ENCODE measurements around the gene GGA1.

The GGA1 gene

GRCh38 chr22:37562049-37562875 is 46.4 kb upstream of the GGA1 start:
- peak overlapping the region; percentile 92 for H3K56ac ChIP-seq (ENCODE audit: low read length)
- H2AK5ac ChIP-seq (ENCODE audit: low read length): peak overlapping the region; percentile 25
- H3K36me3 ChIP-seq (ENCODE audit: control insufficient read depth, insufficient read depth, low read length): peaks cover 6% of the 10 kb centered on the region
- peaks cover 16% of the 10 kb centered on the region for H3K4me1 ChIP-seq (ENCODE audit: control insufficient read depth, low read depth, low read length)
- H3K4ac ChIP-seq (ENCODE audit: low read depth, low read length): peak overlapping the region; percentile 94
- no peak overlapping the region for H4K8ac ChIP-seq (ENCODE audit: low read depth, low read length)
- peak overlapping the region; percentile 10 for H2BK120ac ChIP-seq (ENCODE audit: low read depth, low read length)
- peak overlapping the region; percentile 93 for H3K9ac ChIP-seq (ENCODE audit: low read length)
- no peak overlapping the region for H2BK5ac ChIP-seq (ENCODE audit: low read length)
- no peak overlapping the region for H2BK15ac ChIP-seq (replicated peaks; ENCODE audit: low read depth)
- whole genome bisulfite sequencing (ENCODE audit: extremely low coverage, insufficient coverage, low lambda C conversion rate): no CpG with 5 or more reads among the region's 14 CpGs
- no peak for DNase-seq
- peaks cover 40% of the 10 kb centered on the region for H3K79me2 ChIP-seq (ENCODE audit: control insufficient read depth, insufficient read depth, low read length)
- H3K27me3 ChIP-seq (ENCODE audit: insufficient read depth, low read length, poor library complexity): no peaks in the 10 kb centered on the region
- peak overlapping the region; percentile 61 for H3K4me2 ChIP-seq (ENCODE audit: low read length)
- no peak overlapping the region for H3K23ac ChIP-seq (ENCODE audit: low read length)
- H3K4me3 ChIP-seq (ENCODE audit: low read length): no peak overlapping the region
- no peak overlapping the region for H4K5ac ChIP-seq (ENCODE audit: low read length)
- H3K79me1 ChIP-seq (ENCODE audit: low read length): peaks cover 19% of the 10 kb centered on the region
- peak overlapping the region; percentile 43 for H3K18ac ChIP-seq (ENCODE audit: low read length)
- H3K27ac ChIP-seq (ENCODE audit: low read depth, low read length): peak overlapping the region; percentile 0

- Histone ChIP-seq H3K23ac (ENCODE audit: low read length) (no peak overlapping the region), H3K4me3 (ENCODE audit: low read length) (no peak overlapping the region), H3K79me2 (ENCODE audit: control insufficient read depth, insufficient read depth, low read length) (peaks cover 40% of the 10 kb centered on the region), H2BK120ac (ENCODE audit: low read depth, low read length) (no peak overlapping the region), H3K36me3 (ENCODE audit: control insufficient read depth, insufficient read depth, low read length) (peaks cover 13% of the 10 kb centered on the region), H2AK5ac (ENCODE audit: low read length) (no peak overlapping the region), H3K4me2 (ENCODE audit: low read length) (peak overlapping the region; percentile 22), H4K8ac (ENCODE audit: low read depth, low read length) (no peak overlapping the region), H3K4ac (ENCODE audit: low read depth, low read length) (no peak overlapping the region), H4K5ac (ENCODE audit: low read length) (no peak overlapping the region), H3K27ac (ENCODE audit: low read depth, low read length) (peak overlapping the region; percentile 29), H3K79me1 (ENCODE audit: low read length) (peaks cover 25% of the 10 kb centered on the region), H3K9ac (ENCODE audit: low read length) (peak overlapping the region; percentile 56), H3K56ac (ENCODE audit: low read length) (peak overlapping the region; percentile 92), H2BK5ac (ENCODE audit: low read length) (no peak overlapping the region), H2BK15ac (replicated peaks; ENCODE audit: low read depth) (no peak overlapping the region), H3K4me1 (ENCODE audit: control insufficient read depth, low read depth, low read length) (peaks cover 18% of the 10 kb centered on the region), H3K18ac (ENCODE audit: low read length) (no peak overlapping the region), H3K27me3 (ENCODE audit: insufficient read depth, low read length, poor library complexity) (no peaks in the 10 kb centered on the region)
- DNase-seq: peak; percentile 89
- WGBS (ENCODE audit: extremely low coverage, insufficient coverage, low lambda C conversion rate): no CpG with 5 or more reads among the region's 14 CpGs
Observed at GRCh38 chr22:37563153-37564081, 45.2 kb upstream of the GGA1 start.

- peak overlapping the region; percentile 60 for H3K56ac ChIP-seq (ENCODE audit: low read length)
- no peak overlapping the region for H2BK120ac ChIP-seq (ENCODE audit: low read depth, low read length)
- no peak overlapping the region for H4K8ac ChIP-seq (ENCODE audit: low read depth, low read length)
- no peak overlapping the region for H3K4me3 ChIP-seq (ENCODE audit: low read length)
- peak overlapping the region; percentile 22 for H3K4me2 ChIP-seq (ENCODE audit: low read length)
- peaks cover 25% of the 10 kb centered on the region for H3K4me1 ChIP-seq (ENCODE audit: control insufficient read depth, low read depth, low read length)
- H3K27me3 ChIP-seq (ENCODE audit: insufficient read depth, low read length, poor library complexity): no peaks in the 10 kb centered on the region
- H2AK5ac ChIP-seq (ENCODE audit: low read length): no peak overlapping the region
- no peak overlapping the region for H3K23ac ChIP-seq (ENCODE audit: low read length)
- H3K36me3 ChIP-seq (ENCODE audit: control insufficient read depth, insufficient read depth, low read length): peaks cover 13% of the 10 kb centered on the region
- no peak overlapping the region for H4K5ac ChIP-seq (ENCODE audit: low read length)
- peak overlapping the region; percentile 29 for H3K27ac ChIP-seq (ENCODE audit: low read depth, low read length)
- DNase-seq: no peak
- H3K79me1 ChIP-seq (ENCODE audit: low read length): peaks cover 25% of the 10 kb centered on the region
- H2BK15ac ChIP-seq (replicated peaks; ENCODE audit: low read depth): no peak overlapping the region
- H3K79me2 ChIP-seq (ENCODE audit: control insufficient read depth, insufficient read depth, low read length): peaks cover 40% of the 10 kb centered on the region
- peak overlapping the region; percentile 56 for H3K9ac ChIP-seq (ENCODE audit: low read length)
- WGBS (ENCODE audit: extremely low coverage, insufficient coverage, low lambda C conversion rate): no CpG with 5 or more reads among the region's 7 CpGs
- H3K4ac ChIP-seq (ENCODE audit: low read depth, low read length): no peak overlapping the region
- H3K18ac ChIP-seq (ENCODE audit: low read length): no peak overlapping the region
- H2BK5ac ChIP-seq (ENCODE audit: low read length): no peak overlapping the region
Observed at GRCh38 chr22:37564111-37564711, 44.4 kb upstream of the GGA1 start.

GRCh38 chr22:37565830-37566229 is 42.8 kb upstream of the GGA1 start:
- Histone ChIP-seq H3K4me3 (ENCODE audit: low read length) (no peak overlapping the region), H2BK5ac (ENCODE audit: low read length) (no peak overlapping the region), H3K4me1 (ENCODE audit: control insufficient read depth, low read depth, low read length) (peaks cover 35% of the 10 kb centered on the region), H2BK120ac (ENCODE audit: low read depth, low read length) (no peak overlapping the region), H2BK15ac (replicated peaks; ENCODE audit: low read depth) (no peak overlapping the region), H3K79me1 (ENCODE audit: low read length) (peaks cover 25% of the 10 kb centered on the region), H3K4me2 (ENCODE audit: low read length) (no peak overlapping the region), H4K5ac (ENCODE audit: low read length) (no peak overlapping the region), H3K9ac (ENCODE audit: low read length) (no peak overlapping the region), H3K27ac (ENCODE audit: low read depth, low read length) (no peak overlapping the region), H3K27me3 (ENCODE audit: insufficient read depth, low read length, poor library complexity) (no peaks in the 10 kb centered on the region), H3K36me3 (ENCODE audit: control insufficient read depth, insufficient read depth, low read length) (peaks cover 13% of the 10 kb centered on the region), H3K4ac (ENCODE audit: low read depth, low read length) (no peak overlapping the region), H4K8ac (ENCODE audit: low read depth, low read length) (no peak overlapping the region), H3K79me2 (ENCODE audit: control insufficient read depth, insufficient read depth, low read length) (peaks cover 40% of the 10 kb centered on the region), H3K56ac (ENCODE audit: low read length) (no peak overlapping the region), H3K18ac (ENCODE audit: low read length) (no peak overlapping the region), H2AK5ac (ENCODE audit: low read length) (no peak overlapping the region), H3K23ac (ENCODE audit: low read length) (no peak overlapping the region)
- WGBS (ENCODE audit: extremely low coverage, insufficient coverage, low lambda C conversion rate): no CpG with 5 or more reads among the region's 17 CpGs
- no peak for DNase-seq

GRCh38 chr22:37566329-37566837 is 42.3 kb upstream of the GGA1 start:
- H3K79me2 ChIP-seq (ENCODE audit: control insufficient read depth, insufficient read depth, low read length): peaks cover 35% of the 10 kb centered on the region
- no peak overlapping the region for H3K27ac ChIP-seq (ENCODE audit: low read depth, low read length)
- H3K4me1 ChIP-seq (ENCODE audit: control insufficient read depth, low read depth, low read length): peaks cover 35% of the 10 kb centered on the region
- no peak overlapping the region for H2BK120ac ChIP-seq (ENCODE audit: low read depth, low read length)
- no peaks in the 10 kb centered on the region for H3K27me3 ChIP-seq (ENCODE audit: insufficient read depth, low read length, poor library complexity)
- no CpG with 5 or more reads among the region's 28 CpGs for WGBS (ENCODE audit: extremely low coverage, insufficient coverage, low lambda C conversion rate)
- H3K79me1 ChIP-seq (ENCODE audit: low read length): peaks cover 23% of the 10 kb centered on the region
- H3K4ac ChIP-seq (ENCODE audit: low read depth, low read length): no peak overlapping the region
- H3K23ac ChIP-seq (ENCODE audit: low read length): no peak overlapping the region
- no peak overlapping the region for H2BK15ac ChIP-seq (replicated peaks; ENCODE audit: low read depth)
- no peak overlapping the region for H3K56ac ChIP-seq (ENCODE audit: low read length)
- H2AK5ac ChIP-seq (ENCODE audit: low read length): no peak overlapping the region
- H3K4me2 ChIP-seq (ENCODE audit: low read length): no peak overlapping the region
- no peak overlapping the region for H3K9ac ChIP-seq (ENCODE audit: low read length)
- H4K8ac ChIP-seq (ENCODE audit: low read depth, low read length): no peak overlapping the region
- no peak overlapping the region for H4K5ac ChIP-seq (ENCODE audit: low read length)
- no peak overlapping the region for H3K18ac ChIP-seq (ENCODE audit: low read length)
- H3K4me3 ChIP-seq (ENCODE audit: low read length): no peak overlapping the region
- H2BK5ac ChIP-seq (ENCODE audit: low read length): no peak overlapping the region
- no peak for DNase-seq
- H3K36me3 ChIP-seq (ENCODE audit: control insufficient read depth, insufficient read depth, low read length): peaks cover 13% of the 10 kb centered on the region

All from mesendoderm (in vitro differentiated cells).